ENCODE measurements around the gene ME3. TPM values are rescaled to one million over a fixed set of nuclear protein-coding genes. Genes with fewer than 3 reads are reported as not detected.

The ME3 gene
- polyA plus RNA-seq, 2 of the 4 experiments (the other 2 are of a cell fraction) = 19.7 to 22.3 TPM

- peak in 1 of 2 experiments; percentile 3; a peak in 2 of 6 replicates for ATAC-seq
- Histone ChIP-seq H3K27ac (peak overlapping the region; percentile 34 to 73; a peak in 4 of 6 replicates), H3K4me2 (peak overlapping the region; percentile 33; the same call in 2 of the 3 replicates), H3K9me3 (no peaks in the 10 kb centered on the region), H3K4me1 (peaks cover 60% of the 10 kb centered on the region), H3K4me3 (no peak overlapping the region)
- 100% methylated on average over 3 of the region's 3 CpGs for WGBS (ENCODE audit: missing lambda C conversion rate)
- TF ChIP-seq HOXB13 (CRISPR knock-in tag; IDR thresholded peaks at IDR 0.05; ENCODE audit: low read depth) (no peak), KDM1A (IDR thresholded peaks at IDR 0.05; ENCODE audit: low read depth) (no peak), FOXS1 (CRISPR knock-in tag; IDR thresholded peaks at IDR 0.05) (no peak), HDAC2 (IDR thresholded peaks at IDR 0.05) (no peak), NPAS2 (CRISPR knock-in tag; IDR thresholded peaks at IDR 0.05; ENCODE audit: borderline replicate concordance) (no peak), BHLHE40 (IDR thresholded peaks at IDR 0.05; ENCODE audit: low read depth, low read length) (no peak), NR3C1 (IDR thresholded peaks at IDR 0.05) (no peak), ZC3H11A (IDR thresholded peaks at IDR 0.05) (no peak), FOSB (CRISPR knock-in tag; IDR thresholded peaks at IDR 0.05) (no peak), EP300 (IDR thresholded peaks at IDR 0.05) (no peak), EHF (CRISPR knock-in tag; IDR thresholded peaks at IDR 0.05) (no peak), ATOH8 (CRISPR knock-in tag; IDR thresholded peaks at IDR 0.05; ENCODE audit: low read depth) (no peak), ZFP36 (IDR thresholded peaks at IDR 0.05; ENCODE audit: borderline replicate concordance, partially characterized antibody) (no peak), SREBF2 (IDR thresholded peaks at IDR 0.05) (no peak), JUN (IDR thresholded peaks at IDR 0.05) (no peak), CBX2 (IDR thresholded peaks at IDR 0.05; ENCODE audit: borderline replicate concordance, low read depth) (no peak), PHF8 (IDR thresholded peaks at IDR 0.05; ENCODE audit: borderline replicate concordance, low read depth) (no peak)
- TF ChIP-seq, protein P1, sequence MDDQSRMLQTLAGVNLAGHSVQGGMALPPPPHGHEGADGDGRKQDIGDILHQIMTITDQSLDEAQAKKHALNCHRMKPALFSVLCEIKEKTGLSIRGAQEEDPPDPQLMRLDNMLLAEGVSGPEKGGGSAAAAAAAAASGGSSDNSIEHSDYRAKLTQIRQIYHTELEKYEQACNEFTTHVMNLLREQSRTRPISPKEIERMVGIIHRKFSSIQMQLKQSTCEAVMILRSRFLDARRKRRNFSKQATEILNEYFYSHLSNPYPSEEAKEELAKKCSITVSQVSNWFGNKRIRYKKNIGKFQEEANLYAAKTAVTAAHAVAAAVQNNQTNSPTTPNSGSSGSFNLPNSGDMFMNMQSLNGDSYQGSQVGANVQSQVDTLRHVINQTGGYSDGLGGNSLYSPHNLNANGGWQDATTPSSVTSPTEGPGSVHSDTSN (IDR thresholded peaks at IDR 0.05) = no peak
- TF ChIP-seq, protein P2, sequence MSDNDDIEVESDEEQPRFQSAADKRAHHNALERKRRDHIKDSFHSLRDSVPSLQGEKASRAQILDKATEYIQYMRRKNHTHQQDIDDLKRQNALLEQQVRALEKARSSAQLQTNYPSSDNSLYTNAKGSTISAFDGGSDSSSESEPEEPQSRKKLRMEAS (IDR thresholded peaks at IDR 0.05) = no peak
- TF ChIP-seq, protein P3, sequence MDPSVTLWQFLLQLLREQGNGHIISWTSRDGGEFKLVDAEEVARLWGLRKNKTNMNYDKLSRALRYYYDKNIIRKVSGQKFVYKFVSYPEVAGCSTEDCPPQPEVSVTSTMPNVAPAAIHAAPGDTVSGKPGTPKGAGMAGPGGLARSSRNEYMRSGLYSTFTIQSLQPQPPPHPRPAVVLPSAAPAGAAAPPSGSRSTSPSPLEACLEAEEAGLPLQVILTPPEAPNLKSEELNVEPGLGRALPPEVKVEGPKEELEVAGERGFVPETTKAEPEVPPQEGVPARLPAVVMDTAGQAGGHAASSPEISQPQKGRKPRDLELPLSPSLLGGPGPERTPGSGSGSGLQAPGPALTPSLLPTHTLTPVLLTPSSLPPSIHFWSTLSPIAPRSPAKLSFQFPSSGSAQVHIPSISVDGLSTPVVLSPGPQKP (IDR thresholded peaks at IDR 0.05; ENCODE audit: low read depth, low read length) = no peak
- ChIA-PET CTCF (interaction anchor here (0.8 to 3.3 kb wide), 3 partner anchors 23 to 114 kb away, joined by 3 to 17 read pairs (median 5); no protein-coding TSS in a partner anchor), POLR2A (no interaction called here)
- DNase-seq (ENCODE audit: low read depth in 1 of 2, low spot score in 1 of 2) = no peak
- no peak for FAIRE-seq
Measured at GRCh38 chr11:86570451-86570850, 102.0 kb downstream of the ME3 start.

GRCh38 chr11:86570020-86570419 lies 102.4 kb downstream of the ME3 start:
- FAIRE-seq (no peak), DNase-seq (ENCODE audit: low read depth in 1 of 2, low spot score in 1 of 2) (no peak), ATAC-seq (peak; percentile 29 to 48; a peak in 4 of 6 replicates)
- TF ChIP-seq KDM5A (IDR thresholded peaks at IDR 0.05) = no peak
- no peak for TF ChIP-seq RNF2 (IDR thresholded peaks at IDR 0.05; ENCODE audit: borderline replicate concordance, low read depth)
- no peak for TF ChIP-seq ZSCAN20 (CRISPR knock-in tag; IDR thresholded peaks at IDR 0.05)
- TF ChIP-seq RAD21 (conservative IDR thresholded peaks at IDR 0.05 in 1 of 2, IDR thresholded peaks at IDR 0.05 in 1 of 2) = no peak
- no peak for TF ChIP-seq RCOR1 (IDR thresholded peaks at IDR 0.05; ENCODE audit: low read depth, low read length)
- TF ChIP-seq TP53 (CRISPR knock-in tag; IDR thresholded peaks at IDR 0.05) = no peak
- TF ChIP-seq, protein P3 (IDR thresholded peaks at IDR 0.05; ENCODE audit: low read depth, low read length) = no peak
- no peak for TF ChIP-seq FOSL2 (IDR thresholded peaks at IDR 0.05)
- no peak for TF ChIP-seq FOSL2 (CRISPR knock-in tag; IDR thresholded peaks at IDR 0.05)
- Histone ChIP-seq H3K27ac (peak overlapping the region; percentile 34 to 73; a peak in 3 of 6 replicates), H3K9me3 (no peaks in the 10 kb centered on the region), H3K4me2 (peak overlapping the region; percentile 33; the same call in 2 of the 3 replicates), H3K4me1 (peaks cover 55% of the 10 kb centered on the region), H3K4me3 (no peak overlapping the region)
- POLR2A ChIA-PET = no interaction called here
- CTCF ChIA-PET = interaction anchor here (0.8 to 3.3 kb wide), 3 partner anchors 24 to 114 kb away, joined by 3 to 17 read pairs (median 5); no protein-coding TSS in a partner anchor
- 60% methylated on average over 5 of the region's 5 CpGs for WGBS (ENCODE audit: missing lambda C conversion rate)

All from A549 (cell line).